Gastroesophageal sphincter (tissue), 2 donors: ENCODE results near the gene TIMM13.

Source experiments
- POLR2A ChIP-seq, 2 donors: fragments of 450-650 bp; IDR thresholded peaks; one replicate each; pipeline ENCODE4 v1.6.1; 2017; ENCODE audit warnings: antibody characterized with exemption in 2 of 2, mild to moderate bottlenecking in 2 of 2, moderate library complexity in 1 of 2
- POLR2AphosphoS5 ChIP-seq: sonication (generic); formaldehyde crosslinking; IDR thresholded peaks from one replicate; pipeline ENCODE4 v1.6.1; 2017; ENCODE audit warnings: antibody characterized with exemption

DNA sequence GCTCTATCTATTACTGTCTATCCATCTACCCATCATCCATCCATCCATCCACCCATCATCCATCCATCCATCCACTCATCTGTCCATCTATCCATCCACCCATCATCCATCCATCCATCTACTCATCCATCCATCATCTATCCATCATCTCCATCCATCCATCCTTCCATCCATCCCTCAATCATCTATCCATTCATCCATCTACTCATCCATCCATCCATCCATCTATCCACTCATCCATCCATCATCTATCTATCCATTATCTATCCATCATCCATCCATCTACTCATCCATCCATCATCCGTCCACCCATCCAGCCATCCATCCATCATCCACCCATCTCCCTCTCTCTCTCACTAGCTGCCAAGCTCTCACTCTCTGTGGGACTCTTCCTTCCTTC lies 13.1 kb upstream of the TIMM13 start:
- TF ChIP-seq POLR2A (IDR thresholded peaks at IDR 0.05) (no peak), POLR2AphosphoS5 (no peak)
